ENCODE results near the gene CHRM4. TPM values are rescaled to one million over a fixed set of nuclear protein-coding genes. Genes with fewer than 3 reads are reported as not detected.

Gene CHRM4
- total and polyA plus RNA-seq, 12 donors: 0.03 to 0.32 (median 0.30) TPM; not detected in 9

DNA sequence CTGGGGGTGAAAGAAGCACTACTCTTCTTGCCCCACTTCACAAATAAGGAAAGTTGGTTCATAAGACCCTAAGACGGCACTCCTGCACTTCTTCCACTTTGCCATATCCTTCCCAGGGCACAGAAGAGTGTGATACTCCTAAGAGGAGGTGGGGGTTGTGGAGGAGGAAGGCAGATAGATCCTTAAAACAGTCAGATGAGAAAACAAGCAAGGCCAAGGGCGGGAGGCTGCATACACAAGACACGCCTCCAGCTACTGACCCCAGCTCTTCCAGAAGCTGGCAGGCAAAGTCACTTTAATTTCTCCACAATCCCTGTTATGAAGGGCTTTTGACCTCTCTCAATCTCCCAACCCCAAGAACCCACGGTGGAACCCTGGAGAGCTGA is 1.6 kb upstream of the CHRM4 start:
- Histone ChIP-seq H3K36me3 (peaks cover 0 to 28% (median 11%) of the 10 kb centered on the region in 9 donors), H3K4me1 (peaks cover 19 to 43% (median 34%) of the 10 kb centered on the region in 9 donors), H3K9me3 (no peaks in the 10 kb centered on the region), H3K4me3 (peak overlapping the region in 3 of 10 donors; percentile 50 to 54 (median 50)), H3K27me3 (peaks cover 21 to 49% (median 40%) of the 10 kb centered on the region in 7 donors), H3K27ac (no peak overlapping the region)
- intact Hi-C loops (cut with DNase I): loop anchor here in 3 of 10 donors (5.0 to 10.0 kb wide), 2 partner anchors 144 to 222 kb away; partner anchors contain the start of genes ATG13 (in 1 of the 3) and HARBI1 (in 1 of the 3)
- ATAC-seq (no peak), DNase-seq (no peak)
- TF ChIP-seq, protein P1, sequence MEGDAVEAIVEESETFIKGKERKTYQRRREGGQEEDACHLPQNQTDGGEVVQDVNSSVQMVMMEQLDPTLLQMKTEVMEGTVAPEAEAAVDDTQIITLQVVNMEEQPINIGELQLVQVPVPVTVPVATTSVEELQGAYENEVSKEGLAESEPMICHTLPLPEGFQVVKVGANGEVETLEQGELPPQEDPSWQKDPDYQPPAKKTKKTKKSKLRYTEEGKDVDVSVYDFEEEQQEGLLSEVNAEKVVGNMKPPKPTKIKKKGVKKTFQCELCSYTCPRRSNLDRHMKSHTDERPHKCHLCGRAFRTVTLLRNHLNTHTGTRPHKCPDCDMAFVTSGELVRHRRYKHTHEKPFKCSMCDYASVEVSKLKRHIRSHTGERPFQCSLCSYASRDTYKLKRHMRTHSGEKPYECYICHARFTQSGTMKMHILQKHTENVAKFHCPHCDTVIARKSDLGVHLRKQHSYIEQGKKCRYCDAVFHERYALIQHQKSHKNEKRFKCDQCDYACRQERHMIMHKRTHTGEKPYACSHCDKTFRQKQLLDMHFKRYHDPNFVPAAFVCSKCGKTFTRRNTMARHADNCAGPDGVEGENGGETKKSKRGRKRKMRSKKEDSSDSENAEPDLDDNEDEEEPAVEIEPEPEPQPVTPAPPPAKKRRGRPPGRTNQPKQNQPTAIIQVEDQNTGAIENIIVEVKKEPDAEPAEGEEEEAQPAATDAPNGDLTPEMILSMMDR (IDR thresholded peaks at IDR 0.05): no peak
- WGBS, 2 donors: 78 to 82% methylated on average over 4 of the region's 4 CpGs

DNA sequence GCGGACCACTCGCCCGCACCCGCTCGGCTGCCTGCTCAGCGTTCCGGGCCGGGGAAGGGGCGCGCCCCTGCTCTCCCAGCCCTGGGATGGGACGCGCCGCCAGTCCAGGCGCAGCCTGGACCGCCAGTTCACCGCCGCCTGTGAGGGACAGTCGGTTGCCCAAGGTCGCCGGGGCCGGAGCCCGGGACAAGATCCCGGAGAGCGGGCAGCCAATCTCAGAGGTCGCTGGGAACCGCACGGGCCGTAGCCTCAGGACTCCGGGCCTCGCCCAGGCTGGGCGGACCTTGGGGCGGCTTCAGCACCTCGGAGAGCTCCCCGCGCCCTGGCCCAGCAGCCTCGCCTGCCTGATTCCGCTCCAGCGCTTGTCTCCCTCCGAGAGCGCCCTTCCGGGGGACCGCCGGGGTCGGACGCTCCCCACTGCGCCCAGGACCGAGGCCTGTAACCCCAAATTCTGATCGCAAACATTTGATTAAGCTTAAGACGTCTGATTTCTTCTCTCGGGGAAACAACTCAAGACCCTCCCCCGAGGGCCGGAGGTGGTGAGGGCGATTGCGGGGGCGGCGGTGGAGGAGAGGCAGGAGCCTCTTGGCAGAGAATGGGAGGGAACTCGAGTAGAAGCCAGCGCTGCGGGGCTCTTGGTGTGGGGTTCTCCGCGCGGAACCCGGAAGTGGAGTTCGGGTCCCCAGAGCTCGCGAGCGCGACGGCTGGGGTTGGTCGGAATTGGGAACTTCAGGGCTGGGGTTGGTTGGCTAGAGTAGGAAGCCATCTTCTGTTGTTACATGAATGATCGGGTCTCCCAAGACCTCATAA is 1.1 kb upstream of the CHRM4 start:
- TF ChIP-seq, protein P1 (IDR thresholded peaks at IDR 0.05): peak in 1 of 9 donors; percentile 13
- peak overlapping the region; percentile 25 to 54 (median 48) for H3K4me3 ChIP-seq
- peaks cover 19 to 49% (median 34%) of the 10 kb centered on the region in 9 donors for H3K4me1 ChIP-seq
- H3K36me3 ChIP-seq: peaks cover 0 to 22% (median 8%) of the 10 kb centered on the region in 9 donors
- DNase-seq (peak; percentile 84 to 91), ATAC-seq (peak; percentile 88 to 94 (median 92))
- H3K27ac ChIP-seq: no peak overlapping the region
- no peaks in the 10 kb centered on the region for H3K9me3 ChIP-seq
- H3K27me3 ChIP-seq: peaks cover 21 to 55% (median 45%) of the 10 kb centered on the region in 7 donors
- WGBS, 2 donors: 2% methylated on average over 60 to 71 of the region's 71 CpGs
- intact Hi-C loops (cut with DNase I): loop anchor here in 3 of 10 donors (5.0 to 10.0 kb wide), 2 partner anchors 145 to 222 kb away; partner anchors contain the start of genes ATG13 (in 1 of the 3) and HARBI1 (in 1 of the 3)

DNA sequence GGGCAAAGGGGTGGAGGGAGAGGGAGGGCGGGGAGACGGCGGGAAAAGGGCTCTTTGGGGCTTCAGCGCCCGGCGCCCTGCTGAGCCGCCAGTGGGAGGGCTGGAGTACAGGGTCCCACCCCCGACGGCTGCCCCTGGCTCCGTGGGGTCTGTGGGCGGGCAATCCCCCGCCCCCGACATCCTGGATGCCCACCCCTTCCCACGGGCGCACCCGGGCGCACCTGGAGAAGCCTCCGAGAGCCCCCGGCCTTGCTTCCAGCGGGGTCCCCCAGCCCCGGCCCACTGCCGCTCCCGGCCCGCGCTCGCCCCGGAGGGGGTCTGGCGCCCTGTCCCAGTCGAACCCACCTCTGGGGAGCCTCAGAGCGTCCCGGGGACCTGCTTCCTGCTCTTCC is 394 bp downstream of the CHRM4 start:
- Histone ChIP-seq H3K27me3 (peaks cover 21 to 69% (median 49%) of the 10 kb centered on the region in 7 donors), H3K4me1 (peaks cover 19 to 50% (median 34%) of the 10 kb centered on the region in 9 donors), H3K4me3 (peak overlapping the region in 9 of 10 donors; percentile 7 to 54 (median 48)), H3K27ac (no peak overlapping the region), H3K9me3 (no peaks in the 10 kb centered on the region), H3K36me3 (peaks cover 0 to 9% (median 0%) of the 10 kb centered on the region in 9 donors)
- DNase-seq (no peak), ATAC-seq (no peak)
- TF ChIP-seq, protein P1 (IDR thresholded peaks at IDR 0.05): no peak
- 0 to 2% methylated on average over 15 to 31 of the region's 31 CpGs for WGBS, 2 donors
- intact Hi-C loops (cut with DNase I): loop anchor here in 4 of 10 donors (2.0 to 10.0 kb wide), 3 partner anchors 138 to 224 kb away; partner anchors contain the start of genes ATG13 (in 1 of the 4) and HARBI1 (in 1 of the 4)

Data from heart right ventricle (tissue), 16 donors.